Ovary (tissue), 9 donors: ENCODE data around the gene GPHN. TPM values are rescaled to one million over a fixed set of nuclear protein-coding genes. Genes with fewer than 3 reads are reported as not detected.

Experiments
- DNase-seq, 5 donors: peaks; one replicate each; pipeline ENCODE4 v3.0.0-alpha.2; 2019 to 2020
- H3K27ac ChIP-seq, 2 donors: fragments of 200-600 bp; one replicate each; pipeline versions ENCODE4 v1.5.1 to v1.8.0; 2019 to 2022
- H3K27me3 ChIP-seq: fragments of 200-600 bp; one replicate; pipeline ENCODE4 v1.8.0; 2022
- H3K36me3 ChIP-seq: fragments of 200-600 bp; sonication (generic); one replicate; pipeline ENCODE4 v1.5.1; 2019
- H3K4me1 ChIP-seq: one replicate; pipeline ENCODE4 v1.8.1; 2013; ENCODE audit warnings: mild to moderate bottlenecking, moderate library complexity; ENCODE audit not compliant: insufficient read depth
- H3K4me3 ChIP-seq: fragments of 200-600 bp; sonication (generic); one replicate; pipeline ENCODE4 v1.5.1; 2017
- H3K9me3 ChIP-seq, 2 donors: fragments of 200-600 bp in 1 of 2; sonication (generic) in 1 of 2; one replicate each; pipeline versions ENCODE4 v1.5.1 to v1.8.1; 2013 to 2019; ENCODE audit warnings: mild to moderate bottlenecking in 1 of 2, moderate library complexity in 1 of 2
- EP300 ChIP-seq: sonication (generic); formaldehyde crosslinking; IDR thresholded peaks from one replicate; pipeline ENCODE4 v1.6.1; 2017; ENCODE audit warnings: antibody characterized with exemption
- POLR2A ChIP-seq: fragments of 450-650 bp; IDR thresholded peaks from one replicate; pipeline ENCODE4 v1.6.1; 2017; ENCODE audit warnings: antibody characterized with exemption, mild to moderate bottlenecking, moderate library complexity
- WGBS, 3 donors: extraction: QIAGEN DNeasy Blood & Tissue Kit in 1 of 3; methylation state at CpG; one replicate each; pipeline versions ENCODE4 v1.1.5 to v1.1.7; 2013 to 2017; 5-methylcytosine and 5-hydroxymethylcytosine counted together
- intact Hi-C, 4 donors: fragments of 100-400 bp; cut with DNase I; formaldehyde crosslinking; loops; one replicate each; pipeline versions ENCODE4 v1.11.0 to v1.15.1; 2022 to 2023
- polyA plus RNA-seq, 2 donors: library from polyadenylated mRNA; stranded (reverse); fragments of 200-250 nt in 1 of 2; fragments of 350-450 nt in 1 of 2; fragmentation: Illumina TruSeq in 1 of 2; extraction: RNeasy Lipid Tissue Mini Kit (QIAGEN cat#74804) in 1 of 2; gene quantifications; one replicate each; pipeline ENCODE4 v1.2.3, GENCODE V29; 2013 to 2014
- total RNA-seq, 7 donors: library from RNA; depleted of rRNA in 2 of 7; stranded (reverse); fragments of >200 nt in 2 of 7; fragmentation: NEBNext Ultra II Directional in 3 of 7; extraction: Animal tissue kit (Norgen Biotek cat#: 25700) in 3 of 7; gene quantifications; one replicate each; pipeline versions ENCODE4 v1.1.0 to v1.2.4, GENCODE V29; 2016 to 2023
- TF ChIP-seq, protein P1 (sequence below), 3 donors: fragments of 450-650 bp in 2 of 3; fragments of 200-600 bp in 1 of 3; IDR thresholded peaks; one replicate each; pipeline versions ENCODE4 v1.5.1 to v1.8.0; 2016 to 2022; ENCODE audit warnings: antibody characterized with exemption in 3 of 3, mild to moderate bottlenecking in 1 of 3
- donor health status: DM: no; HTN: no; CAD: no; lungs with moderate emphysema.
- donor health status: DM: no; HTN: no; CAD: no.
- donor health status: Bipolar disorder and iron deficiency.
- donor health status: DM: yes; HTN: yes; CAD: no.
- donor health status: DM: no; HTN: no; CAD: no.
- donor health status: DM: yes; HTN: yes; CAD: no.

GPHN gene
- total and polyA plus RNA-seq, 9 donors, result 8.3 to 44.9 (median 20.3) TPM

DNA sequence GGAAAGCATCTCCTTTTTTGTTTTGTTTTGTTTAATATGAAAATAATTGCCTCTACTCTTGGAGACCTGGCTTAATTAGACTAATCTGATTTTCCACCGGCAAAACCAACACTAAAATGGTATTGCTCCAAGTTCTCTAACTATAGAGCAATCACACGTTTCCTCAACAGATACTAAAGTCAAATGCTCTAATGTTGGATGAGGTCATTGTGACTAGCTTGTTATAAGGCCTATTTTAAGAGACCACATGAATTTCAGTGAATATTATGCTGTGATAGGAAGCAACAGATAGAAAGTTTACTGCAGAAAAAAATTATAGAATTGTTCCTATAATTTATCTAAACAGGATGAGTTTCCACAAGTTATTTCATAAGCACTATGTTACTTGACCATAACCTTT is 25.1 kb upstream of the GPHN start:
- intact Hi-C loops, result no loop called here
- Histone ChIP-seq H3K9me3 (no peaks in the 10 kb centered on the region), H3K27me3 (no peaks in the 10 kb centered on the region), H3K27ac (no peak overlapping the region), H3K4me3 (no peak overlapping the region), H3K4me1 (peaks cover 1% of the 10 kb centered on the region), H3K36me3 (no peaks in the 10 kb centered on the region)
- DNase-seq, result no peak
- 52 to 64% (median 56%) methylated on average over 2 of the region's 2 CpGs for whole genome bisulfite sequencing, 3 donors
- TF ChIP-seq, protein P1, sequence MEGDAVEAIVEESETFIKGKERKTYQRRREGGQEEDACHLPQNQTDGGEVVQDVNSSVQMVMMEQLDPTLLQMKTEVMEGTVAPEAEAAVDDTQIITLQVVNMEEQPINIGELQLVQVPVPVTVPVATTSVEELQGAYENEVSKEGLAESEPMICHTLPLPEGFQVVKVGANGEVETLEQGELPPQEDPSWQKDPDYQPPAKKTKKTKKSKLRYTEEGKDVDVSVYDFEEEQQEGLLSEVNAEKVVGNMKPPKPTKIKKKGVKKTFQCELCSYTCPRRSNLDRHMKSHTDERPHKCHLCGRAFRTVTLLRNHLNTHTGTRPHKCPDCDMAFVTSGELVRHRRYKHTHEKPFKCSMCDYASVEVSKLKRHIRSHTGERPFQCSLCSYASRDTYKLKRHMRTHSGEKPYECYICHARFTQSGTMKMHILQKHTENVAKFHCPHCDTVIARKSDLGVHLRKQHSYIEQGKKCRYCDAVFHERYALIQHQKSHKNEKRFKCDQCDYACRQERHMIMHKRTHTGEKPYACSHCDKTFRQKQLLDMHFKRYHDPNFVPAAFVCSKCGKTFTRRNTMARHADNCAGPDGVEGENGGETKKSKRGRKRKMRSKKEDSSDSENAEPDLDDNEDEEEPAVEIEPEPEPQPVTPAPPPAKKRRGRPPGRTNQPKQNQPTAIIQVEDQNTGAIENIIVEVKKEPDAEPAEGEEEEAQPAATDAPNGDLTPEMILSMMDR (IDR thresholded peaks at IDR 0.05), result no peak
- TF ChIP-seq POLR2A, result no peak
- no peak for TF ChIP-seq EP300

DNA sequence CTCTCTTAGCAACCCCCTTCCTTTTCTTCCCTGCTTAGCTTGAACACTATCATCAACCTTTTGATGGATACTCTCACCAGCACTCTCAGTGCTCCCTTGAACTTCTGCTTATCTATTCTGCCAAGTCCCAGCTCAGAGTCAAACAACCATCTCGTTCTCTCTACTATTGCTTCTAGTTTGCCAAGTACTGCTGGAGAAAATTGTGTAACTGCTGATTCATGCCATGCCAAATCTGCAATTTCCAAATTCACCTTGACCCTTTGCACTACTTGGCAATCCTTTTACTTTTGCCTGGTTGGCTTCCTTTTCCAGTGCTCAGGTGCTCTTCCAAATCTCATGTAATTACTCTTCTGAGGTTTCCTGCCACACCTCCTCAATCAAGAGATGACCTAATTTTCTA is 24.6 kb upstream of the GPHN start:
- Histone ChIP-seq H3K4me3 (no peak overlapping the region), H3K27me3 (no peaks in the 10 kb centered on the region), H3K4me1 (peaks cover 1% of the 10 kb centered on the region), H3K27ac (no peak overlapping the region), H3K9me3 (no peaks in the 10 kb centered on the region), H3K36me3 (no peaks in the 10 kb centered on the region)
- DNase-seq, result peak in 1 of 5 donors; percentile 9
- intact Hi-C loops, result no loop called here
- TF ChIP-seq POLR2A, result no peak
- TF ChIP-seq, protein P1 (IDR thresholded peaks at IDR 0.05), result no peak
- TF ChIP-seq EP300, result no peak
- WGBS, 3 donors, result 11 to 20% (median 13%) methylated on average over 1 of the region's 1 CpG

- Histone ChIP-seq H3K27me3 (no peaks in the 10 kb centered on the region), H3K4me1 (peaks cover 1% of the 10 kb centered on the region), H3K4me3 (no peak overlapping the region), H3K9me3 (no peaks in the 10 kb centered on the region), H3K27ac (no peak overlapping the region), H3K36me3 (no peaks in the 10 kb centered on the region)
- TF ChIP-seq, protein P1 (IDR thresholded peaks at IDR 0.05), result no peak
- TF ChIP-seq POLR2A, result no peak
- no peak for TF ChIP-seq EP300
- WGBS, 3 donors, result 56 to 81% (median 80%) methylated on average over 3 of the region's 3 CpGs
- no peak for DNase-seq
- intact Hi-C loops, result no loop called here
Observed at GRCh38 chr14:66485029-66485428, 22.9 kb upstream of the GPHN start.

GRCh38 chr14:66485910-66486421 is 22.0 kb upstream of the GPHN start, which contains the start of gene CCDC196:
TSS of gene CCDC196 (plus strand) at chr14:66486371. CDS start at chr14:66486503, 132 bp downstream.
- no peaks in the 10 kb centered on the region for H3K36me3 ChIP-seq
- TF ChIP-seq, protein P1 (IDR thresholded peaks at IDR 0.05), result no peak
- TF ChIP-seq POLR2A (no peak), EP300 (no peak)
- H3K9me3 ChIP-seq, result no peaks in the 10 kb centered on the region
- H3K4me1 ChIP-seq, result peaks cover 1% of the 10 kb centered on the region
- WGBS, 3 donors, result 85 to 87% (median 86%) methylated on average over 2 of the region's 2 CpGs
- H3K27ac ChIP-seq, result no peak within 1 kb of the TSS
- H3K27me3 ChIP-seq, result no peaks in the 10 kb centered on the region
- intact Hi-C loops, result no loop called here
- no peak within 1 kb of the TSS for H3K4me3 ChIP-seq
- DNase-seq, result no peak
